KMS-11 (cell line): Measurements from ENCODE around the gene TEX101.
"Not testable (repeated sequence)": the region's sequence is repeated elsewhere in the genome, so short reads cannot be mapped to it uniquely, and the experiment has no call there.

Source experiments
- H2AFZ ChIP-seq: fragments of 200-600 bp; sonication (generic); 2 replicates; pipeline ENCODE4 v1.6.1; 2016; ENCODE audit warnings: antibody characterized with exemption, mixed run types, low read depth
- H3K27ac ChIP-seq: fragments of 200-600 bp; sonication (generic); 2 replicates; pipeline ENCODE4 v1.6.1; 2016; ENCODE audit warnings: mild to moderate bottlenecking, mixed run types
- H3K27me3 ChIP-seq: fragments of 200-600 bp; sonication (generic); 2 replicates; pipeline ENCODE4 v1.6.1; 2017; ENCODE audit warnings: mild to moderate bottlenecking, low read depth, mixed run types, moderate library complexity; ENCODE audit not compliant: insufficient read depth
- H3K36me3 ChIP-seq: fragments of 200-600 bp; sonication (generic); 2 replicates; pipeline ENCODE4 v1.6.1; 2017; ENCODE audit warnings: mild to moderate bottlenecking, mixed run types; ENCODE audit not compliant: insufficient read depth
- H3K4me1 ChIP-seq: fragments of 200-600 bp; sonication (generic); 2 replicates; pipeline ENCODE4 v1.6.1; 2016; ENCODE audit warnings: mild to moderate bottlenecking, low read depth, mixed run types; ENCODE audit not compliant: poor library complexity, severe bottlenecking
- H3K4me2 ChIP-seq: fragments of 200-600 bp; sonication (generic); 2 replicates; pipeline ENCODE4 v1.7.0; 2016; ENCODE audit warnings: mild to moderate bottlenecking, mixed run types
- H3K4me3 ChIP-seq: fragments of 200-600 bp; sonication (generic); IDR thresholded peaks from 2 replicates; pipeline ENCODE4 v1.6.1; 2017; ENCODE audit warnings: low read depth, low read length, mixed read lengths; ENCODE audit not compliant: insufficient read depth
- H3K79me2 ChIP-seq: fragments of 200-600 bp; sonication (generic); 2 replicates; pipeline ENCODE4 v1.6.1; 2016; ENCODE audit warnings: low read depth, mixed run types; ENCODE audit not compliant: insufficient read depth
- H3K9ac ChIP-seq: fragments of 200-600 bp; sonication (generic); 2 replicates; pipeline ENCODE4 v1.6.1; 2016; ENCODE audit warnings: mild to moderate bottlenecking, mixed run types
- H4K20me1 ChIP-seq: fragments of 200-600 bp; sonication (generic); 2 replicates; pipeline ENCODE4 v1.6.1; 2016; ENCODE audit warnings: mild to moderate bottlenecking, mixed run types; ENCODE audit not compliant: insufficient read depth
- CTCF ChIP-seq: fragments of 200-600 bp; sonication (generic); conservative IDR thresholded peaks from 2 replicates; pipeline ENCODE4 v1.6.1; 2017; ENCODE audit warnings: low read depth, mild to moderate bottlenecking, antibody characterized with exemption, low read length, moderate library complexity, mixed read lengths

Gene TEX101

GRCh38 chr19:43430976-43431375 lies 16.3 kb downstream of the TEX101 start:
- Histone ChIP-seq H3K9ac (no peak overlapping the region), H4K20me1 (no peaks in the 10 kb centered on the region), H3K36me3 (no peaks in the 10 kb centered on the region), H2AFZ (no peak overlapping the region), H3K4me3 (no peak overlapping the region), H3K4me1 (no peaks in the 10 kb centered on the region), H3K27ac (no peak overlapping the region), H3K4me2 (no peak overlapping the region), H3K79me2 (no peaks in the 10 kb centered on the region), H3K27me3 (no peaks in the 10 kb centered on the region)
- no peak for TF ChIP-seq CTCF

- no peaks in the 10 kb centered on the region for H3K4me1 ChIP-seq
- no peaks in the 10 kb centered on the region for H4K20me1 ChIP-seq
- H3K4me3 ChIP-seq, result no peak overlapping the region
- no peak overlapping the region for H3K4me2 ChIP-seq
- H2AFZ ChIP-seq, result no peak overlapping the region
- no peak overlapping the region for H3K27ac ChIP-seq
- H3K36me3 ChIP-seq, result no peaks in the 10 kb centered on the region
- H3K79me2 ChIP-seq, result no peaks in the 10 kb centered on the region
- no peak overlapping the region for H3K9ac ChIP-seq
- no peaks in the 10 kb centered on the region for H3K27me3 ChIP-seq
- TF ChIP-seq CTCF, result no peak
These were observed 18.6 kb downstream of the TEX101 start for GRCh38 chr19:43433358-43433673.

GRCh38 chr19:43433689-43434088 lies 19.0 kb downstream of the TEX101 start:
- H3K9ac ChIP-seq, result no peak overlapping the region
- no peaks in the 10 kb centered on the region for H3K36me3 ChIP-seq
- no peak overlapping the region for H3K4me2 ChIP-seq
- no peaks in the 10 kb centered on the region for H4K20me1 ChIP-seq
- no peak for TF ChIP-seq CTCF
- no peak overlapping the region for H3K27ac ChIP-seq
- H3K27me3 ChIP-seq, result no peaks in the 10 kb centered on the region
- no peaks in the 10 kb centered on the region for H3K79me2 ChIP-seq
- no peaks in the 10 kb centered on the region for H3K4me1 ChIP-seq
- no peak overlapping the region for H3K4me3 ChIP-seq
- H2AFZ ChIP-seq, result no peak overlapping the region

- Histone ChIP-seq H3K4me2 (no peak overlapping the region), H2AFZ (no peak overlapping the region), H3K4me1 (no peaks in the 10 kb centered on the region), H3K27ac (no peak overlapping the region), H3K9ac (no peak overlapping the region), H3K27me3 (no peaks in the 10 kb centered on the region), H3K79me2 (no peaks in the 10 kb centered on the region), H4K20me1 (no peaks in the 10 kb centered on the region), H3K36me3 (no peaks in the 10 kb centered on the region), H3K4me3 (no peak overlapping the region)
- no peak for TF ChIP-seq CTCF
These were observed 21.1 kb downstream of the TEX101 start for GRCh38 chr19:43435775-43436174.

- H2AFZ ChIP-seq, H3K27ac ChIP-seq, H3K27me3 ChIP-seq, H3K4me3 ChIP-seq, H4K20me1 ChIP-seq, H3K4me2 ChIP-seq, H3K9ac ChIP-seq, H3K79me2 ChIP-seq, H3K36me3 ChIP-seq, H3K4me1 ChIP-seq: not testable (repeated sequence)
These were observed 22.6 kb downstream of the TEX101 start for GRCh38 chr19:43437284-43437683.
